T-helper 2 cell treated with Interferon-gamma antibody and Interleukin-4, amounts not matched to agents 5 μg/mL and 100 μg/mL, for 36 hours (primary cell): ENCODE measurements around the gene FARSB.
"Not testable (repeated sequence)": the region's sequence is repeated elsewhere in the genome, so short reads cannot be mapped to it uniquely, and the experiment has no call there.

Experiments
- DNase-seq: peaks from one replicate; pipeline ENCODE4 v3.0.0; 2021; ENCODE audit warnings: low spot score
- H3K27ac Mint-ChIP-seq: one replicate; pipeline ENCODE4 v1.8.0; 2021; ENCODE audit warnings: mild to moderate bottlenecking, mixed read lengths
- H3K27me3 Mint-ChIP-seq: one replicate; pipeline ENCODE4 v1.8.0; 2021; ENCODE audit warnings: low read depth, mixed read lengths
- H3K36me3 Mint-ChIP-seq: one replicate; pipeline ENCODE4 v1.8.0; 2021; ENCODE audit warnings: low read depth, mixed read lengths
- H3K4me1 Mint-ChIP-seq: one replicate; pipeline ENCODE4 v1.8.0; 2021; ENCODE audit warnings: low read depth, mixed read lengths
- H3K4me3 Mint-ChIP-seq: one replicate; pipeline ENCODE4 v1.8.0; 2022; ENCODE audit warnings: mild to moderate bottlenecking, moderate library complexity, mixed read lengths
- H3K9me3 Mint-ChIP-seq: one replicate; pipeline ENCODE4 v1.8.0; 2021; ENCODE audit warnings: mixed read lengths

FARSB gene

DNA sequence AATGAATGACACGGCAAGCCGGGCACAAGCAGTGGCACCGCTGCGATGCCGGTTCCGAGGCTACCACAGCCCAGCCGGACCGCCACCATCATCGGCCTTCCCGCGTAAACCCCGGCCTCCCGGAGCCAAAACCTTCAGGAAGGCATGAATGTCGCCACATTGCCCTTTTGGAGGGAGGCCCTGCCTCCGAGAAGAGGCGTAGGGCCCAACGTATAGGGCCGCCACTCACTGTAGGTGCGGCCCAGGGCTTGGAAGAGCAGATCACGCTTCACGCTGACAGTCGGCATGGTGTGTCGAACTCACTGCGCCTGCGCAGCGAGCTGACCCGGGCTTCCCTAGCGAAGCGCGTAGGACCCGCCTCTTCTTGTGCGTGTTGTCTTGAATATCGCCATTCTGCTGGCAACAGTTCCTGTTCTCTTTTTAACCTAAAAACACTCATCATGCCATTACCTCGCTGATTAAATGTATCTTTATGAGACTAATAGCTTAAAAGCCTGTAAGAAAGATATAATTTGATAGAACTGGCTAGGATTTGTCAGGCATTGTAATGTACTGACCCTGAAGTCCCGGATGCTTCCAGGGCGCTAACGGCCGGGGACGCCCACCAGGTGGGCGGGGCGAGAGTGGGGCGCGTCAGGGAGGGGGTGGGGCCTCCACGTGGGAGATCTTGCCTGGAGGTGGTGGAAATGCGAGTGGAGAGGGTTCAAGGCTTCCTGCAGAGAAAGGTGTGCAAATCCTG, at the start of gene FARSB:
FARSB (minus strand) TSS at position 306 of the 739 bp plus-strand sequence; CDS start at position 287, 19 bp downstream.
- peak; percentile 93 for DNase-seq
- peak within 1 kb of the TSS; percentile 96 for H3K27ac Mint-ChIP-seq
- H3K4me1 Mint-ChIP-seq = peaks cover 32% of the 10 kb centered on the region
- H3K27me3 Mint-ChIP-seq = no peaks in the 10 kb centered on the region
- H3K36me3 Mint-ChIP-seq = peaks cover 14% of the 10 kb centered on the region
- H3K9me3 Mint-ChIP-seq = no peaks in the 10 kb centered on the region
- H3K4me3 Mint-ChIP-seq = peak within 1 kb of the TSS; percentile 99

DNA sequence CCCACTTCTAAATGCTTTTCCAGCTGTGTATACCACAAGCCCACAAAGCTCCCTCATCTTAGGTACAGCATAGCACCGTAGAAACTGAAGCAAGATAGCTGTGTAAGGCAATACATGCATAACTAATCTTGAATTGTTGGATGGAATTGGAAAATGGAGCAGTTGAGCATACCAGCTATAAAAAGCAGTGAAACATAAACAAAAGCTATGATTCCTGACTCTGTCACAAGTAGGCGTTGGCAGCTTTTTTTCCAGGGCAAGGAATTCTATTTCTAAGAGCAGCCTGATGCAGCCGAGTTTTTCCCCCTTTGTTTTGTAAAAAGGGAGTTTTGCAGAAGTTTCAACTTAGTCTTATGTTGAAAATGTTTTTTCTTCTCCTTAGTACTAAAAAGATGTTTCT, 48.0 kb upstream of the FARSB start:
- Mint-ChIP-seq H3K27me3 (peaks cover 42% of the 10 kb centered on the region), H3K4me1 (peaks cover 28% of the 10 kb centered on the region), H3K4me3 (no peak overlapping the region), H3K9me3 (no peaks in the 10 kb centered on the region), H3K36me3 (no peaks in the 10 kb centered on the region), H3K27ac (no peak overlapping the region)
- no peak for DNase-seq

DNA sequence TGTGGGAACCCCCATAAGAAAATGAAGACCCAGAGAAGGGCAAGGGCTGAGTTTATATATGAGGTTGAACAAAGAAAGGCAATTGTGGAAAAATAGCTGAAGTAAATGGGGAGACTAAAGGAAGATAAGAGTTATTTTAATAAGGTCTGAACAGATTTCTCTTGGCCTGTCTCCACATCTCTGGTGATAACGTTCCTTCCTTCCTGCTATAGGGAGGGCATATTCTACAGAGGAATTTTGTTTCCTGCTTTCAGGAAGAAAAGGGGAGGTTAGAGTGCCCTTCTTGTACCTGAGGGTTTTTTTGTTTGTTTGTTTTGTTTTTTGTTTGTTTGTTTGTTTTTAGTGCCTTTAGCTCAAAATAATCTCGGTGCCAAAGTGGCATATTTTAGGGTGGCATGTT, 47.2 kb upstream of the FARSB start:
- Mint-ChIP-seq H3K4me1 (peaks cover 25% of the 10 kb centered on the region), H3K36me3 (no peaks in the 10 kb centered on the region), H3K4me3 (no peak overlapping the region), H3K27me3 (peaks cover 47% of the 10 kb centered on the region), H3K27ac (no peak overlapping the region), H3K9me3 (no peaks in the 10 kb centered on the region)
- no peak for DNase-seq

DNA sequence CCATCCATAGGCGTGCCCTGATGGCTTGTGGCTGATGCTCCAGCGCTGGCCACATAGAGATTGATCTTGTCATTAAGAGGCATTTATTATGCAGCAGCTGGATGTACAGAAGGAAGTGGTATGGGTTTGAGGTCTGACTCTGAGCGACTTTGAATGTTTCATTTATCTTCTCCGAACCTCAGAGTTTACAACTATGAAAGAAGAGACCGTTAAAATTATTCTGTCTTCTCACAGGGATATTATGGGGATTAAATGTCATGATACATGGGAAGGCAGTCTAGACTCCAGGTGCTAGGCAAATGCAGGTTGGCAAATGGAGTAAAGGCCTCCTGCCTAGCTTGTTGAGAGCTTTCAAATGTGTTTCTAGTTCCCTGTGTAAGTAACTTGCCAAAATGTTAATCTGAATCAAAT, 45.8 kb upstream of the FARSB start:
- H3K4me1 Mint-ChIP-seq = peaks cover 18% of the 10 kb centered on the region
- H3K36me3 Mint-ChIP-seq = no peaks in the 10 kb centered on the region
- H3K4me3 Mint-ChIP-seq = peak overlapping the region; percentile 25
- H3K9me3 Mint-ChIP-seq = no peaks in the 10 kb centered on the region
- DNase-seq = peak; percentile 25
- no peak overlapping the region for H3K27ac Mint-ChIP-seq
- H3K27me3 Mint-ChIP-seq = peaks cover 53% of the 10 kb centered on the region

DNA sequence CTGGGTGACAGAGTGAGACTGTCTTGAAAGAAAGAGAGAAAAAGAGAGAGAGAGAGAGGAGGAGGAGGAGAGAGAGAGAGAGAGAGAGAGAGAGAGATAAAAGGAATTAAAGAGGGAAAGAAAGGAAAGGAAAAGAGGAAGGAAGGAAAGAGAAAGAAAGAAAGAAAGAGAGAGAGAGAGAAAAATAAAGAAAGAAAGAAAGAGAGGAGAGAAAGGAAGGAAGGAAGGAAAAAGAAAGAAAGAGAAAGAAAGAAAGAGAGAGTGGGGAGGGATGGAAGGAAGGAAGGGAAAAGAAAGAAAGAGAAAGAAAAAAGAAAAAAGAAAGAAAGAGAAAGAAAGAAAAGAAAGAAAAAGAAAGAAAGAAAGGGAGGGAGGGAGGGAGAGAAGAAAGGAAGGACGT, 45.3 kb upstream of the FARSB start:
- Mint-ChIP-seq H3K27ac (peak overlapping the region; percentile 75), H3K4me1 (peaks cover 18% of the 10 kb centered on the region), H3K27me3 (peaks cover 58% of the 10 kb centered on the region), H3K36me3 (no peaks in the 10 kb centered on the region), H3K9me3 (no peaks in the 10 kb centered on the region), H3K4me3 (peak overlapping the region; percentile 25)
- no peak for DNase-seq

DNA sequence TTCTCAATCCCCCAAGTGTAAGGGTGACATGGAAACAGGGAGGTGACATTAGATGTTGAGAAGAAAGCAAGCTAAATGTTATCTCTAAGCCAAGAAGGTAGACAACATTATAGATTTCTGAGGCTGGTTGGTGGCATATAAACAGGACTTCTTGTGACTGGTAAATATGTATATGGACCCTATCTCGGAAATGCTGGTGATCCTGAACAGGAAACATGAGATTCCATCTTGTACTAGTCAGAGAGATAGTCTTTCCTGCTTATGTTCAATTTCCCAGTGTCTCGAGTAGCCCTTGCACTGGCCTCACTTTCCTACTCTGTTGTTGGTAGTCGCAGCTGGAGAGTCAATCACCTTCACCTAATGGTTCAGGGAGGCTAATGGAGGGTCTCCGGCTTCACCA, 42.4 kb upstream of the FARSB start:
- Mint-ChIP-seq H3K9me3 (no peaks in the 10 kb centered on the region), H3K36me3 (no peaks in the 10 kb centered on the region), H3K4me1 (peaks cover 27% of the 10 kb centered on the region), H3K4me3 (no peak overlapping the region), H3K27me3 (peaks cover 62% of the 10 kb centered on the region), H3K27ac (no peak overlapping the region)
- no peak for DNase-seq

DNA sequence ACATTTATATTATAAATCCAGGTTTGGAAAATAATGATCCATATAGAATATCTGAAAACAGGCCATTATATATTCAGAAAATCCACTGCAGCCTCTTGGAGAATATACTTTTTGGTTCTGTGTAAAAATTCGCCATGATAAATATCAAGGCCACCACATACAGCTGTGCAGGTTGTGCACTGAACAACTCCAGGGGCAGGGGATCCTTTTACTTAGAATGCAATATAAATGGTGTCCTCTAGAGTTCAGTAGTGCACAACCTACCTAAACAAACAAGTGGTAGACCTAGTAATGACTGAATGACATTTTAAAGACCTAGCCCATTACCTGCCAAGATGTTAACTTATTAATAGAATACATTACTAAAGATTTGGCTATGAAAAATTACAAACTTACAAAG, 37.9 kb upstream of the FARSB start:
- peaks cover 18% of the 10 kb centered on the region for H3K4me1 Mint-ChIP-seq
- H3K27ac Mint-ChIP-seq = no peak overlapping the region
- H3K9me3 Mint-ChIP-seq = no peaks in the 10 kb centered on the region
- H3K27me3 Mint-ChIP-seq = peaks cover 39% of the 10 kb centered on the region
- no peaks in the 10 kb centered on the region for H3K36me3 Mint-ChIP-seq
- no peak overlapping the region for H3K4me3 Mint-ChIP-seq
- DNase-seq = no peak

DNA sequence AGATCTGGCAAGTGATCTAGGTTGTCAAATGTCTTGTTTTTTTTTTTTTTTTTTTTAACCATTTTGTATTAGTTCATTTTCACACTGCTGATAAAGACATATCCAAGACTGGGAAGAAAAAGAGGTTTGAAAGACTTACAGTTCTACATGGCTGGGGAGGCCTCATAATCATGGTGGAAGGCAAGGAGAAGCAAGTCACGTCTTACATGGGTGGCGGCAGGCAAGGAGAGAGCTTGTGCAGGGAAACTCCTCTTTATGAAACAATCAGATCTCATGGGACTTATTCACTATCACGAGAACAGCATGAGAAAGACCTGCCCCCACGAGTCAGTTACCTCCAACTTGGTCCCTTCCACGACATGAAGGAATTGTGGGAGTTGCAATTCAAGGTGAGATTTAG, 37.5 kb upstream of the FARSB start:
- not testable (repeated sequence) for H3K4me3 Mint-ChIP-seq, H3K27ac Mint-ChIP-seq, DNase-seq, H3K36me3 Mint-ChIP-seq, H3K9me3 Mint-ChIP-seq
- Mint-ChIP-seq H3K4me1 (peaks cover 18% of the 10 kb centered on the region), H3K27me3 (peaks cover 36% of the 10 kb centered on the region)

DNA sequence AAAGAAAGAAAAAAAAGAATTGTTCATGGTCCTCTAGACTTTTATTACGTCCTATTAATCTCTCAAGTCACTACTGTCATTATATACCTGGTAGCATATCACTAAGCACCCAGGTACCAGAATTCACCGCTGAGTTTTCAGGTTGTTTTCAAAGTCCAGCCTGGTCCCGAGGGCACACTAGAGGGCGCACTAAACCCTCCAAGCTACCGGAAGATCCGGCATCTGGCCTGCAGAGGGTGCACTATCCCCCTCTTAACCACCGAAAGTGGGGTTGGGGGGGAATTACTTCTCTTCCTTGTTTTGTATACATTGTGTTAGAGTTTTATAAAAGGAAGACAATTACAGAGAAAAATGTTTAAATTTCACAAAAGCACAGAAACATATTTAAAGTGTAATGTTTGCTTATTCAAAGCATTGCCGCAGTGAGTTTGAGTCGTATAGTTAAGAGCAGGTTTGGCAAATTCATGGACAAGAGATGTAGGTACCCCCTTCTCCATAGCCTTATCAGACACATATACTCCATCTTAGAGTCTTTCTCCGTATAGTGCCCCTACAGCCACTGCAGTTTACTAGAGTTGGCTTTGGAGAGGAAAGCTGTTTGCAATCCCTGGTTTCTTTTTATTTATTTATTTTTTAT, 34.8 kb upstream of the FARSB start:
- Mint-ChIP-seq H3K9me3 (no peaks in the 10 kb centered on the region), H3K4me1 (peaks cover 23% of the 10 kb centered on the region), H3K4me3 (no peak overlapping the region), H3K27me3 (peaks cover 30% of the 10 kb centered on the region), H3K27ac (no peak overlapping the region), H3K36me3 (no peaks in the 10 kb centered on the region)
- DNase-seq = peak; percentile 62

DNA sequence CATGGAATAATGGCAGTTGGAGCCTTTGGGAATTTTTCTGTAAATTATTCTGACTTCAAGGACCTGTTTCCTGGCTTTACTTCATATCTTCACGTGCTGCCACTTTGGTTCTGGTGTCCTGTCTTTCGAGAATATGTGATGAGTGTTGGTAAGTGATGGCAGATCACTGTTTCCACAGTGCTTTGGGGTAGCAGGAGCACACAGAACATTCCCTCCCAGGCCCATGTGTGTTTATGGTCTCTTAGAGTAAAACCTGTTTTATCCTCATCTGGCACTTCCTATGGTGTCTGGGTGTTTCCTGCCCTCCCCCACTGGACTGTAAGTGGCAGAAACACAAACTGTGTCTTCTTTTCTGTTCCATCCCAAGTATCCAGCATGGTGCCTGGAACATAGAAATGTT, 33.4 kb upstream of the FARSB start:
- Mint-ChIP-seq H3K4me1 (peaks cover 17% of the 10 kb centered on the region), H3K4me3 (no peak overlapping the region), H3K9me3 (no peaks in the 10 kb centered on the region), H3K27me3 (peaks cover 27% of the 10 kb centered on the region), H3K36me3 (no peaks in the 10 kb centered on the region), H3K27ac (no peak overlapping the region)
- DNase-seq = no peak

DNA sequence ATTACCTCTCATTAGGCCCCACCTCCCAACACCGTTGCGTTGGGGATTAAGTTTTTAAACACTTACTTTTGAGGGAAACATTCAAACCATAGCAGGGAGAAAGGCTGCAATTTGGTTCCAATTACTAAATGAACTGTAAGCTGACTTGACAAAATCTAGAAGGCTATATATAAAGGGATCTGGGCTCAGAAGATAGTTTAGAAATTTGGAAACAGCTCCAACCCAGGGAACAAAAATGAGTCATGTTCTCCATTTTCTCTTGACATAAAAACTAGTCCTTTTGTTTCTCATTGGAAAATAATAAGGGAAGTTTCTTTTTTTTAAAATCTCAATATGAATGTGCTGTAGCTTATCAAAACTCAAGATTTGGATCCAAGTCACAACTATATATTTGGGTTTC, 33.0 kb upstream of the FARSB start:
- no peak overlapping the region for H3K4me3 Mint-ChIP-seq
- no peak for DNase-seq

DNA sequence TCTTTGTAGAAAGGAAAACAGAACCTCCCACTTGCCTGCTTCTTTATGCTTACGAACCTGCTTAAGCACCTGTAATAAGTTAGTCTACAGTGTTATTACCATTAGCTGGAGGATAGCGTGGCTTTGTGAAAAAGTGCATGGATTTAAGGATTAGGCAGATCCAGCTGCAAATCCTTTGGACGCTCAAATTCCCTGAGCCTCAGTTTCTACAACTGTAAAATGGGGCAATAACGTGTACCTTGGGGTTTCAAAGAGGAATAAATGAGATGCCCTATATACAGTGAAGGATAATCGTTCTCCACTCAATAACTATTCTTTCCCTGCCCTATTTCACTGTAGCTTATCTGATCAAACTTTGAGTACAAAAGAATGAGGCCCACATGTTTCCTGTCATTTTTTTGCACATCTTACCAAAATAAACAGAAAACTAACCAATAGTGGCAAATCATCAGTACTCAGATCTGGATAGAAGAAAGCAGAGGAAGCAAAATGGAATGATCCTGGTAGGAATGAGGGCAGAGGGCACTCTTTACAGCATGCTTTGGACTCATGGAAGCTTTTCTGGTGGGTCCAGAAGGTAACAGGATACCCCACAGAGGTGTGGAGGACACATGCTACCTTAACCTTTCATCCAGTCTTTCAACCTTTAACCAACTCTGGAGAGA, 30.3 kb upstream of the FARSB start:
- H3K27me3 Mint-ChIP-seq = peaks cover 37% of the 10 kb centered on the region
- peaks cover 16% of the 10 kb centered on the region for H3K4me1 Mint-ChIP-seq
- no peak overlapping the region for H3K27ac Mint-ChIP-seq
- H3K4me3 Mint-ChIP-seq = no peak overlapping the region
- H3K9me3 Mint-ChIP-seq = no peaks in the 10 kb centered on the region
- no peaks in the 10 kb centered on the region for H3K36me3 Mint-ChIP-seq
- DNase-seq = no peak

More for the DNA sequence above, 33.0 kb upstream of the FARSB start:
- Mint-ChIP-seq H3K4me1 (peaks cover 16% of the 10 kb centered on the region), H3K27me3 (peaks cover 25% of the 10 kb centered on the region), H3K27ac (no peak overlapping the region), H3K9me3 (no peaks in the 10 kb centered on the region), H3K36me3 (no peaks in the 10 kb centered on the region)

DNA sequence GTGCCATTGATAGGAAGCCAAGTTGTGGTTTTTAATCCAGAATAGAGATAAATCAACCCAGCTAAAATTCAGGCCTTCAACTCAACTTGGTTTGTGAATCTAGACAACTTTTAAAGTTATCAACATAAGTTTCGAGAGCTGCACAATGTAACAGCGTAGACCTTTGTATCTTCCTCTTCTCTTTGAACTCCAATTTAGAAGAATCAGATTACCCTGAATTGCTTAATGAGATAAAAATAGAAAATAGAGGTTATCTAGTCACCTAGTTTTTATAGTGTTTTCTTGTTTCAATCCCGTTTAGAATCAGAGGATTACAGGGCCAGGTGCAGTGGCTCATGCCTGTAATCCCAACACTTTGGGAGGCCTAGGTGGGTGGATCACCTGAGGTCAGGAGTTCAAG, 27.9 kb upstream of the FARSB start:
- DNase-seq = no peak
- no peaks in the 10 kb centered on the region for H3K36me3 Mint-ChIP-seq
- peaks cover 7% of the 10 kb centered on the region for H3K4me1 Mint-ChIP-seq
- H3K9me3 Mint-ChIP-seq = no peaks in the 10 kb centered on the region
- peaks cover 51% of the 10 kb centered on the region for H3K27me3 Mint-ChIP-seq
- no peak overlapping the region for H3K27ac Mint-ChIP-seq
- no peak overlapping the region for H3K4me3 Mint-ChIP-seq

DNA sequence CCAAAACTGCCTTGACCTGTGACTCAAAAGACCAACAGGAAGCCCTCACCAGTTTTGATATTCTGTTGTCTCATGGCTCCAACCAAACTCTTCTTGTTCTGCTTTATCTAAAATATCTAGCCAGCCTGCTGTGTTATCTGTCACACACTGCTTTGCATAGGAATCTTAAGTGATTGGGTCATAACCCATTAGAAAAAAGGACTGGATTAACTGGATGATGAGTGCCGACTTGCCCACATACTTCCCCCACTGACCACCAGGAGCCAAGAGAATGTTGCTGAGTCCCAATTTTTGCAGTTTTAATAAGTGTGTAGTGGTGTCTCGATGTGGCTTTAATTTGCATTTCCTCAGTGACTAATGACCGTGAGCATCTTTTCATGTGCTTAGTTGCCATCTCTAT, 22.1 kb upstream of the FARSB start:
- Mint-ChIP-seq H3K27me3 (peaks cover 70% of the 10 kb centered on the region), H3K36me3 (no peaks in the 10 kb centered on the region), H3K4me3 (no peak overlapping the region), H3K27ac (no peak overlapping the region), H3K9me3 (no peaks in the 10 kb centered on the region), H3K4me1 (no peaks in the 10 kb centered on the region)
- no peak for DNase-seq
